ENCODE data around the gene CHMP6.
"Not testable (repeated sequence)": the region's sequence is repeated elsewhere in the genome, so short reads cannot be mapped to it uniquely, and the experiment has no call there.

Gene CHMP6

GRCh38 chr17:81011951-81012350 lies 20.3 kb downstream of the CHMP6 start:
- DNase-seq (ENCODE audit: low read depth, low spot score), result no peak

- DNase-seq (ENCODE audit: low read depth, low spot score), result no peak
Measured at GRCh38 chr17:81012574-81013447, 21.2 kb downstream of the CHMP6 start.

- DNase-seq (ENCODE audit: low read depth, low spot score), result no peak
Measured at GRCh38 chr17:81013642-81014041, 22.0 kb downstream of the CHMP6 start.

GRCh38 chr17:81015136-81015535 lies 23.5 kb downstream of the CHMP6 start:
- no peak for DNase-seq (ENCODE audit: low read depth, low spot score)

GRCh38 chr17:81016575-81016974 lies 24.9 kb downstream of the CHMP6 start:
- no peak for DNase-seq (ENCODE audit: low read depth, low spot score)

DNA sequence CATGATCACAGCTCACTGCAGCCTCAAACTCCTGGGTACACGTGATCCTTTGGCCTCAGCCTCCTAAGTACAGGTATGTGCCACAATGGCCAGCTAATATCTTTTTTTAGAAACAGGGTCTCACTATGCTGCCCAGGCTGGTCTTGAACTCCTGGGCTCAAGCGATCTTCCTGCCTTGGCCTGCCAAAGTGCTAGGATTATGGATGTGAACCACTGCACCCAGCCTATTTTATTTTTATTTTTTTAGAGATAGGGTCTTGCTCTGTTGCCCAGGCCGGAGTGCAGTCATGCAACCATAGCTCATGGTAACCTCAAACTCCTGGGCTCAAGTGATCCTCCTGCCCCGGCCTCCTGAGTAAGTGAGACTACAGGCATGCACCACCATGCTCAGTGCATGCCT lies 25.7 kb downstream of the CHMP6 start:
- not testable (repeated sequence) for DNase-seq (ENCODE audit: low read depth, low spot score)

GRCh38 chr17:81018044-81018802 lies 26.6 kb downstream of the CHMP6 start:
- DNase-seq (ENCODE audit: low read depth, low spot score), result peak; percentile 60

DNA sequence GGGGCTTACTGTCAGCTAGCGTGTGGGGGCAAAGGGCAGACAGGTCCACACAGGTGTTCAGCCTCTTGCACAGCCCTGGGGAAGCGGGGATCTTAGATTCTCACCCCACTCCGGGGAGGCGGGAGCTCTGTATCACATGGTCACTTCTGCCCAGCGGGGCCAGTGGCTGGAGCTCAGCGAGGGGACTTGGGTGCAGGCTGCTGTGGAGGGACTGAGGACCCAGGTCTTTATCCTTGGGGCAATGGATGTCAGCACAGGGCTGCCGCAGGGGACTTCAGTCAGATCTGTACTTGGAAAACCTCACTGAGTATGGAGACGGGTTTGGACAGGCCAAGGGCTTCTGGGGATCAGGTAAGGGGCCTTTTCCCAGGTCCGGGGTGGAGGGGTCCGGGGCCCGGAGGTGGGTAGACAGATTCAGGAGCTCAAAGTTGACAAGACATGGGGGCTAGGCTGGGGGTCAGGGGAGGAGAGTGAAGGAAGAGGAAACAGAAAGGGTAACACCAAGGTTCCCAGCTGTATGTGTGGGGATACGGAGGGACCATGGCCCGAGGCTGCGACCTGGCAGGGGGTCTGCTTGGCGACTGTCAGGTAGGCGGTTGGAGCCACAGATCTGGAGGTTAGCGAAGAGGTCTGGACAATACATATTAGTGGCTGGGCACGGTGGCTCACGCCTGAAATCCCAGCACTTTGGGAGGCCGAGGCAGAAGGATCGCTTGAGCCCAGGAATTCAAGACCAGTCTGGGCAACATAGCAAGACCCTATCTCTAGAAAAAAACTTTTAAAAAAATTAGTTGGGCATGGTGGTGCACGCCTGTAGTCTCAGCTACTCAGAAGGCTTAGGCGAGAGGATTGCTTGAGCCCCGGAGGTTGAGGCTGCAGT lies 28.2 kb downstream of the CHMP6 start:
- no peak for DNase-seq (ENCODE audit: low read depth, low spot score)

GRCh38 chr17:81020443-81020766 lies 28.8 kb downstream of the CHMP6 start:
- DNase-seq (ENCODE audit: low read depth, low spot score), result no peak

- DNase-seq (ENCODE audit: low read depth, low spot score), result no peak
Measured at GRCh38 chr17:81020767-81021497, 29.3 kb downstream of the CHMP6 start.

GRCh38 chr17:81021531-81022343 lies 30.1 kb downstream of the CHMP6 start:
- no peak for DNase-seq (ENCODE audit: low read depth, low spot score)

GRCh38 chr17:81022344-81022676 lies 30.7 kb downstream of the CHMP6 start:
- no peak for DNase-seq (ENCODE audit: low read depth, low spot score)

DNA sequence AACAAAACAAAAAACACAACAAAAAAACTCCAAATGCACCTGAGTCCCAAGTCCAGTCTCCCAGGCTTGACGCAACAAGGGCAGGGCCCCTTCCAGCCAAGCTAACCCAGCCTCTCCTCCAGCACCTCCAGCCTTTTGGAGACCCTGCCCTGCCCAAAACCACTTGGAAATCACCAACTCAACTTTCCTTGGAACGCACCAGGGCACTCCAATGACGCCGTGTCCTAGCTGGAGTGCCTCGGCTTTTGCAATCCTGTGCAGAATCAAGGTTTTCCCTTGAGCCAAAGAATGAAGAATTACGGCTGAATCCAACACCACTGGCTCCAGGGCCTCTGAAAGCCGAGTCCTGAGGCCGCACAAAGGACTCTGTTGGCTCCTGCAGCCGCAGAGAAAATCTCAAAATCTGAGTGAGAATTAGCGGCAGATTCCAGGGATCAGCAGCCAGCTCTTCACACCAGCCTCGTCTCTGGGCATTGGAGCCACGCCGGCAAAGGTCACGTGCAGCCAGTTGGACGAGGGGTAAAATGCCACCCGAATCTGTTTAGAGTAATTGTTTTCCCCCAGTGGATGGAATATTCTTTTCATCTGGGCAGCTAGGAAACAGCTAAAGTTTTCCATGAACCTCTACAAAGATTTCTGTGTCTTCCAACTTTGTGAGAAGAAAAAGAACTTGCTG lies 33.6 kb downstream of the CHMP6 start:
- DNase-seq (ENCODE audit: low read depth, low spot score), result no peak

GRCh38 chr17:81025741-81026129 lies 34.1 kb downstream of the CHMP6 start:
- no peak for DNase-seq (ENCODE audit: low read depth, low spot score)

- DNase-seq (ENCODE audit: low read depth, low spot score), result no peak
Measured at GRCh38 chr17:81026266-81027036, 34.8 kb downstream of the CHMP6 start.

DNA sequence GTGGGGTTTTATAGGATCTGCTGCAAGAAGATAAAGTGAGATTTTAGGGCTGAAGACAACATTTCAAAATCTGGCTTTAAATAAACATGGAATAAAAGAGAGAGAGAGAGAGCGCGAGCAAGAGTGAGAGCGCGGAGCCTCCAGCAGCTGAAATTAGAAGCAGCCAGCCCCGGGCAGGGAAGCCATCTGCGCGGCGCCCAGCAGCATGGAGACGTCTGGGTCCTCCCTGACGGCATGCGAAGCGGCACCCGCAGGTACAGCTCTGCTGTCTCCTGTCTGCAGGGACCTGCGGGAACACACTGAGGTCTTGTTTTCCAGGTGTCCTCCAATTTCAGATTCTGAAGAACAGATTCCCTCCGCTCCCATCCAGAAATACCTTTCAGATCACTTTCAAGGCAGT lies 35.4 kb downstream of the CHMP6 start:
- no peak for DNase-seq (ENCODE audit: low read depth, low spot score)

- DNase-seq (ENCODE audit: low read depth, low spot score), result no peak
Measured at GRCh38 chr17:81027591-81028505, 36.2 kb downstream of the CHMP6 start.

- no peak for DNase-seq (ENCODE audit: low read depth, low spot score)
Measured at GRCh38 chr17:81028506-81028858, 36.8 kb downstream of the CHMP6 start.

Data from ELF-1 (cell line).